NCI-H146 treated with DMSO at 0.1 percent for 48 hours (cell line): Measurements from ENCODE around the gene AHDC1.

ENCODE experiments used
- DNase-seq: peaks from one replicate; lab custom pipeline; 2025; ENCODE audit not compliant: unreplicated experiment; lab: John Stamatoyannopoulos, UW

Gene AHDC1

DNA sequence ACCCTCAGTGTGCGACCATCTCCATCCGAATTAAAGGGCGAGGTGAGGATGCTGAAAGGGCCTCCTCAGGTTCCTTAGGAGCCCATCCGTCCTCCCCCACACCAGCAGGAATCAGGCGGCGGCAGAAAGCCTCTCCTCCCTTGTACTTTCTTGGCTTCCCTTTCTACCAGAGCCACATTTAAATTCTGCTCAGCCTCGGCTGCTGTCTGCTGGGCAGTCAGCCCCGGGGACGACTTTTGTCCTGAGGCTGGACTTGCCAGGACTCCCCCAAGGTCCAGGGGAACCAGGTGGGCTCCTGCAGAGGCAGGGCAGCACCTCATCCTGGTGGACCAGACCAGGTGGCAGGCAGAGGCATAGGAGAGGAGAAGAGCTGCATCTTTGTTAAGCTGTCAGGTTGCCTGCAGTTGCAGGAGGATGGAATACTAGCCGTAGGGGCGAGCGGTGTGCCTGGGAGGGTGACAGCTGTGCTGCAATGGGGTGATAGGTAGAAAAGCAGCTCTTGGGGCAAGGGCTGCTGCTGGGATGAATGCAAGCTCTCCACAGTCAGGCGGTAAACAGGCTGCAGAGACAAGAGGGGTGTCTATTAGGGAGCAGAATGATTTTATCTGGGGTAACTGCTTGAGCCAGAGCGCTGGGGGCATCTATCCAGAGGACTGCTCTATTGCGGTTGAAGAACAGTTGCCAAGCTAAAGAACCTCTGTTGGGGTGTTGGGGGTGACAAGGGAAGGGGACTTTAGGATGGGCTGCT is 67.8 kb downstream of the AHDC1 start:
- no peak for DNase-seq

DNA sequence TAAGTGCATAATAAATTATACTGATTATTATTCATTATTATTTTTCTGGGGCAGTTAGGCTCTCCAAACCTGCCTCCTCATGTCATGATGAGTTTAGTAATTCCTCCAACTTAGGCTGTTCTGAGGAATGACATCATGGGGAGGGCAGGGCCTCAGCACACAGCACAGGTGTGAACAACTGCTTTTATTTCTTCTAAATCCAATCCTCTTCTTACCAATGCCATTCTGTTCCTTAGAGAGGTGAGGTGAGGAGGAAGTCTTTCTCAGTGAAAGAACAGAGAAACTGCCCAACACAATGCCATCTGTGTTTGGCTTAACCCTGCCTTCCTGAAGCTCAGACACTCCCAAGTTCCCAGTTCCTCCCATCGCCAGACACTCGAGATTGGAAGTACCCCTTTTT is 68.6 kb downstream of the AHDC1 start:
- DNase-seq = no peak

DNA sequence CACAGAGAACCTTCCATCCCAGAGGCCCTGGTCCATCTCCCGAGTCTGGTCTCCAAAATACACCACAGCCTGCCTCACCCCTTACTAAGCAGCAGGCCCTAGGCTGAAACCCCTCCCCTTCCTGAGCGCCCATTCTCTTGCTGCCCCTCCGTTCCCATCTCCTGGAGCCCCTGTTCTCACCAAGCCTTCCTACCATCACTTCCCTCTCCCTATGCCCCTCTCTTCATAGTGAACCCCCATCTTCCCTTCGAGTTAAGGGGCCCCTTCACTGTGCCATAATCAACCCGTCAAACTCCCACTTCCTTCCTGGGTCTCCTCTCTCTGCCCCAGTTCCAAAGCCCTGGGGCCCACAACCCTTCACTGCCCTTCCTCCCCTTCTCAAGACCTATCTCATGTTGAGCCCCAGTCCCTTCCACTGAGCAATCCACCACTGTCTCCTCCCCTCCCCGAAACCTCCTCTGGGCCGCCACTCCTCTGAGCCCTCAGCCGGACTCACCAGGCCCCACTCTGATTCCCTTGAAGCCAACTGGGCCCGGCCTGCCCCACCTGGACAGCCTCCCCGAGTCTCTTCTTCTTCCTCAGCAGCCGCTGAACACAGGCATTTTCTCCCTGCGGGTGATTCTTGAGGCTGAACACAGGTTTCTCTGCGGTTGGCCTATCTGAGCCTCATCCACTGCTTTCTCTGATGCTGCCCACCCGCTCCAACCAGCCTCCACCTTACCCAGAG is 71.8 kb downstream of the AHDC1 start:
- DNase-seq = no peak

DNA sequence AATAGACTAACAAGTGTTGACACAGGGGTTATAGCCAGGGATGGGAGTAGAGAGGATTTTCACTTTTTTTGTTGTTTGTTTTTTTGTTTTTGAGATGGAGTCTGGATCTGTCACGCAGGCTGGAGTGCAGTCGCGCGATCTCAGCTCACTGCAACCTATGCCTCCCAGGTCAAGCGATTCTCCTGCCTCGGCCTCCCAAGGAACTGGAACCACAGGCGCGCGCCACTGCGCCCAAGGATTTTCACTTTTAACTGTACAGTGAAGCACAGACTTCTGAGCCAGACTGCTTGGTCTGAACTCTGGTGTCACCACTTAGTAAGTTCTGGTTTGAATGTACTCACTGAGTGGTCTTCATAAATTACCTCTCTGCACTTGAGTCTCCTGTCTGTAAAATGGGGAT is 73.8 kb downstream of the AHDC1 start:
- DNase-seq = no peak

DNA sequence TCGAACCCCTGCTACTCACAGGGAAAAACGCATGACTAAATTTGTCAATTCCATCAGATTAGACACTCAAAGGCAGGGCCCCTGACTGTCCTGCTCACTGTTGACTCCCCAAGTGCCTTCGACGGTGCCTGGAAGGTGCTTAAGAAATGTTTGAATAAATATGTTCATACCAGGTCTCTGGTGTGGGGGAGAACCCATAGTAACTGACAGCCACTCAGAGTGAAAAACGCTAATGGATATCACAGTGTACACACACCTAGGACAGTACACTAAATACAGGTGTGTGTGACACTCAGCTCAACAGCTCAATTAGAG is 74.3 kb downstream of the AHDC1 start:
- DNase-seq = no peak

DNA sequence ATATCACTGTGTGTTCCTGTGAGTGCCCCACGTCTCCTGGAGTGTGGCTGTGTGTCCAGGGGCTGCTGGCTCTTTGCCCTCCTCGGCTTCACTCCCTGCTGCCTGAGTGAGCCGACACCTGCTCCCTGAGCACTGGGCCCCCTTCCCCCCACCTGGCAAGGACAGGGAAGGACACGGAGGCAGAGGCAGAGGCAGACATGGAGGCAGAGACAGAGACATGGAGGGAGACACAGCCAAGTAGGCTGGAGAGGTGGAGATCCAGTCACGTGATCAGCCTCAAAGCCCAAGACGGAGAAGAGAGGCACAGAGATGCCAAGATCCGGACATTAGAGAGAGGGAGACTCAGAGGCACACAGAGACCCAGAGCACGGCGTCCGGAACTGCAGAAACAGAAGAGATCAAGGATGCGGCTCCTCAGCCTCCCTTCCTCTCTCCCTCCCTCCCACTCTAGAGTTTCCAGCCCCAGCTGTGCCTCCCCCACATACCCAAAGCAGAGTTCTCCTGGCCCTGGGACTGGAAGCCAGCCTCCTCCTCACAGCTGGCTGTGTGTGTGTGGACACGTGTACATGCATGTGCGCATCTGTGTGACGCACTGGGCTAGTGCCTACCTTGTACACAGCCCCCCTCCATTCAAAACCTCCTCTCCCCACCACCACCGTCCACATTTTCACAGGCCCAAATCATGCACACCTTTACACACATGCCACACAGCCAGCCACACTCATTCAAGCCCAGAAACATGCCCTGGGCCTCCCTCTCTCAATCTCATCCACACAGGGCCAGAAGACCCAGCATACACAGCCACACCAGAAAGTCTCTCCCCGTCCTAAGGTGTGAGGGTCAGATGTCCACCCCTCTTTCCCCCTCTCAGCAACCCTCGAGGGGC is 74.9 kb downstream of the AHDC1 start:
- DNase-seq = peak; percentile 46

DNA sequence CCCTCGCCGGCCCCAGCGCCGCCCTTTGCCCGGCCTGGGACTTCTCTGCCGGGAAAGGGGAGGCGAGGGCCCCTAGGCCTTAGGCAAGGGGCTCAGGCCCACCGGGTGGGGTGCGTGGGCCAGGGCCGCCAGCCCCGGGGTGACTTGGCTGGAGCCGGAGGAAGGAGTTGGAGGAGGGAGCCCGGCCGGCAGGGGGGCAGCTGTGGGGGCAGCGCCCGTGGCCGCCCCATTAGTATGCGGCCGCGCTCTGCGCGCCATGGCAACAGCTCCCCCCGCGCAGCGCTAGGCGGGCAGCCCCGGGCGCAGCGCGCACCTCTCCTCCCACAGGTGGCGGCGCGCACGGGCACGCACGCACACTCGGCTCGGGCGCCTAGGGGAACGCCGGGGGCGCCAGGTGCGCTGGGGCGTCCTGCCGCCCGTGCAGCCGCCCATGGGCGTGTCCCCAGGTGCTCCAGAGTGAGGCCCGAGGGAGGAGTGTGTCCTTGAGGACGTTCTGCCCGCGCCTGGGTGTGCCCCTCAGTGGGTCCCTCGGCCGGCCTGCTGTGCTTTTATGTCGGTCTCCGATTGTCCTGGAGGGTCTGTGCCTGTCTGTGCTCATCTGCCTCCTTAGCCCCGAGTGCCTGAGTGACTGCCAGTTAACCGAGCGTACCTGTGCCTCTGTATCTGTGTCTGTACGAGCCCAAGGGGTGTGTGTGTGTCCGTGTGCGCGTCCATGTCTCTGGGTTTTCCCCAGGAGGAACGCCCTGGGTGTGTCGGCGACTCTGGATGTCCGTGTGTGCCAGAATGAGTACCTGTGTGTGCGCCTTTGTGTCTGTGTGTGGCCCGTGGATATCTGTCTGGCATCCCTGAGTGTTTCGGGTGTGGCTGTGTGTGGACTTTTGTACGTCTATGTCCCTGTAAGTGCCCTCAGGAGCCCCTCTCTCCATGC is 75.8 kb downstream of the AHDC1 start:
- peak; percentile 85 for DNase-seq

DNA sequence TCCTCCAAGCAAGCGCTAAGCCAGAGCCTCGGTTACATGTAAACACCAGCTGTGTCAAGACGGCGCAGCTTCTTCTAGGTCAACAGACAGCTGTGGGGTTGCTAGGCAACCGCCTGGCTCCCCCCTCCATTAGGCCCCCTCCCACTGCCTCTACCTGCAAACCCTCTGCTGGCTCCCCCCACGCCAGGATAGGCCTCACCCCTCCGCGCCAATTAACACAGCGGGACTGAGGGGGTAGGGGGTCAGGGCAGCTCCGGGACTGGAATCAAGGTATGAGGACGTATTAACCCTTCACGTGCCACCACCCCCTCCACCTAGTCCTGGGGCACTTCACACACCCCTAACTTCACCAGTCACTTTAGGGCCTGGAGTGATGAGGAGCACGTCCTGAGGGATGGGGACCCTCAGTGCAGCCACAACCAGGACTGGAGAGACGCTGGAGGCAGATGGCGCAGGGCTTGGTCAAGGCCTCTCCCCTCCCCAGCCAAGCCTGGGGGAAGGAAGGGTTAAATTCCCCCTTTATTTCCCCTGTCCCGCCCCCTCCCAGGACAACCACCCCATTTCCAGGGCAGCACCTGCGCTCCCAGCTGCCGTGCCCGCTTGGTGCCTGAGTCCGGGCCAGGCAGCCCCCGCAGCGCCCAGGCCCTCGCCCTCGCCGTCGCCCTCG is 76.6 kb downstream of the AHDC1 start:
- DNase-seq = peak; percentile 88

DNA sequence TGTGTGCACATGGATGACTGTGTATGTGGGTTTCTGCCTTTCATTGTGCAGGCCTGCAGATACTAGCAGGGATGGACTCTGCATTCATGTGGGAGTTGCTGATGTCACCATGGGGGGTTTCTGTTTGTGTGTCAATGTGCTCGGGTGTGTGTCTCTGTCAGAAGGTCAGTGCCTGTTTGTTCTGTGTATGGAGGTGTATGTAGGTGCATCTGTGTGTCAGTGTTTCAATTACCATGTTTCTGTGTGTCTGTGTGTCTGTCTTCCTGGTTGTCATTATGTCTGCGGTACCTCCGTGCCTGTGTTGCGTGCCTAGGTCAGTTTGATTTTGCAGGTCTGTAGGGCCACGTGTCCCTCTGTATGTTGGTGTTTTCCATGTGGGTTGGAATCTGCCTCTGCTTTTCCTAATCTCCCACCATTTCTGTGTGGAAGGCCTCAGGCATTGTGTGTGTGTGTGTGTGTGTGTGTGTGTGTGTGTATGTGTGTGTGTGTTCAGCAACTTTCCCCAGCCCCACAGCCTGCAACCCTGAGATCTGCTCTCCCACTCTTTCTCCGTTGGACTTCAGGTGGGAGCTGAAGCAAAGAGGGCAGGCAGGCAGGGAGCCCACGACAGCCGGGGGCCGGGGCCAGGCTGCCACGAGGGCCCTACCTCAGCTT is 77.2 kb downstream of the AHDC1 start:
- DNase-seq = peak; percentile 26

DNA sequence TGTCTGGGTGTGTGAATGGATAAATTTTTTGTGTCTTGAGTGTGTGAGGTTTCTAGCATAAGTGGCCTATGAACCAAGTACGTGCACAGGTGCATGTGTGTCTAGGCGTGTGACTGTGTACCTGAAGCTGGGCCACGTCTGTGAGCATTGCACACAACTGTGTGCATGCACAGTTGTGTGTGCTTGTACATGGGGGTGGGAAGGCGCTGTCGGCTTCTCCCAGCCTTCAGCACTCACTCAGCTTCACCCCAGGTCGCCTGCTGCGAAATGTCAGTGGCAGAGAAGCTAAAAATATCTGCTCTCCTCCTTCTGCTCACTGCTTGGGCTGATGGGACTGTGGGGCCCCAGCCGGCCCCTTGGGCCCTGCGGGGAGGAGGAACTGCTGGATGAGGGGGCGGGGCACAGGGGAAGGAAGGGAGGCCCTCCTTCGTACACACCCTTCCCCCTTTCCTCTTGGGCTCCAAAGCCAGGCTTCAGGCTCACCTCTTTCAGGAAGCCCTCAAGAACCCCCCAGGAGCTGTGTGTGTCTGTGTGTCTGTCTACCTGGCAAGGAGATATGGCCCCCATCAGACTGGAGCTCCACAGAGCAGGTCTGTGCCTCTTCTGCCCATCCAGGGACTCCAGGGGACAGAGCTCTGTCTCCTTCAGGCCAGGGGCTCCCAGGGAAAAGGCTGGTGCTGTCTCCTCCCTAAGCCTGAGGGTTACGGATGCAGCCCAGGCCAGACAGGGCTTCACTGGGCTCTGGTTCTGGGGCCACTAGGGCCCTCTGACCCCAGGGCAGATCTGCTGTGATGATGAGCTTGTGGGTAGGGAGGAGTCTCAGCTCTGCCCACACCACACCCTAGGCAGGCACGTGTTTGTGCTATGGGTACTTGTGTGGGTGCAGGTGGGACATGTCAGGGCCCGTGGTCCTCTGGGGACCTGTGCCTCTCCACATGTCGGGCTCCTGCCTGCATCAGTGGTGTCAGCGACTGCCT is 78.4 kb downstream of the AHDC1 start:
- DNase-seq = peak; percentile 61

DNA sequence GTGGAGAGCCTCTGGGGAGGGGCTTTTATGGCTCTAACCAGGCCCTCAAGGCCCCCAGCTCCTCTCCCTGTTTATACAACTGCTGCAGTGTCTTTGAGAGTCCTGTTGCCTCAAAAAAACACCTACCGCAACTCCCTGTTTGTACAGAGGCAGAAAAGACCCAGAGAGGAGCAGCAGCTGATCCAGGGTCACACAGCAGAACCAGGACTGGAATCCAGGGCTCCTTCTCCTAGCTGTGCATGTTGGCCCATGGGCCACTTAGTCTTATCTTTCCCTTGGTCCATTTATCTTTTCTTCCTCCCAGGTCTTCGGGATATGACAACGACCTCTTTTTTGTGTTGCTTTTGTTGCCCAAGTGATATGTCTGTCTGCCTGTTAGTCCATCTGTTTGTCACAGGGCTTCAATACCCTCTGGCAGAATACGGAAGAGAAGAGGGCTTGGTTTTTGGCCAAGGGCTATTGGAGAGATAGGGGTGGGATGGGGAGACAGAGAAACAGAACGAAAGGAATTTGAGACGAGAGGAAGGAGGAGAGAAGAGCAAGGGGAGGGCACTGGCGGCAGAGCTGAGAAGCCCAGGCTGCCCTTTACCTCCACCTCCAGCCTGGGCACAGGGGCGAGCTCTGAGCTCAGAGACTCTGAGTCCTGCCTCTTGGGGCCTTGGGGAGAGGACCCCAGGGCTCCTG is 80.5 kb downstream of the AHDC1 start:
- DNase-seq = no peak

DNA sequence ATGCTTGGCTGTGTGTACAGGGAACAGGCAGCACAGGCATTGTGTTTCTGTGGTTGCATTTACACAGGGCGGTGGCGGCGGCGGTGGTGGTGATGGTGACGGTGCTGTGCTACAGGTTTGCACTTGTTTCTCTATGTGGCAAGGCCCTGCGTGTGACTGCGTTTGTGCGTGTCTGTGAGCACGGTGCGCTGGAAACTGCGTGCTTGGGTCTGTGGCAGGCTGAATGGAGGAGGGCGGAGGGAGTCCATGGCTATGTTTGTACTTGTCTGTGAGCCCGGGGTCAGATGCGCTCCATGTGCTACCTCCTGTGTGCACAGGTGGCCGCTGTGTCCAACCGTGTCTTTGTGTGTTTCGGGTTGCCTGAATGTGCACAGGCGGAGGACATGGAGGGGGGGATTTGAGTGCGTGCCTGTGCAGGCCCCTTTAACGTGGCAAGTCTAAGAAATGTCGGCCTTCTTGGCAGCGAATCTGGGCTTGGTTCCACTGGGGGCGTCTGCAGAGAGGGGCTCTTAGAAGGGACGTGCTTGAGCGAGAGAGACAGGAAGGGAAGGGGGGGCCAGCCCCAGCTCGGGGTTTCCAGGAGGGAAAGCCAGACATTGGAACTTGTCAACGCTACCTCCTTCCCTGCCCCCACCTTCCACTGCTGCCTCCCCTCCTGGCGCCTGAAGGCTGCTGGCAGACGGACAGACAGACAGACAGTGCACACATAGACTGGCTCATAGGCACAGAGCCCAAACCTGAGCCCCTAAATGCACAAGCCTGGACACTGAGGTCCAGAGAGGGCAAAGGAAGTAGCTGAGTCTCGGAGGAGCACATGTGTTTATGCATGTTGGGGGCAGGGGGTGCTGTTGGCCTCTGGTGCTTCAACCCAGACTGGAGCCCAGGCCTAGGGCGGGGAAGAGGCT is 81.3 kb downstream of the AHDC1 start:
- DNase-seq = peak; percentile 63

DNA sequence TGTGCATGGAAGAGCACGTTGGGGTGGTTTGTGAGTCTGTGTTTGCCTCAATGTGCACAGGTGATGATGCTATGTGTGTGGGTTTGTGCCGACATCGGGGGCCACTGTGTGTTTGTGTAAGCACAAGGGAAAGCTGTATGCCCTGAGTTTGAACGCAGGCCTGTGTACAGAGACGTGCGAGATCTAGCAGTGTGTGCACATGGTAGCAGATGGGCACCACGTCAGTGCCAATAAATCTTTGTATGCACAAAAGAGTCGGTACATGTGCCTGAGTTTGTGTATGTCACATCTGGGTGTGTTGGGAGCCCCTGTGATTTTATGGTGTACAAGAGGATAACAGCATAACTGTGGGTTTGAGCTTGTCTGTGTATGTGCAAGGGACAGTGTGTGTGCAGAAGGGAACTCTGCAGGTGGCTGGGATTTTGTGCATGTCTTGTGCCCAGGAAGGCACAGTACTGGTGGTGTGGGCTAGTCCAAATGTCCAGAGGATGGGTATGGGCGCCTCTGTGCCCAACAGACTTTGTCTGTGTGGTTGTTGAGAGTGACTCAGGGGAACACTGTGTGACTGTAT is 82.0 kb downstream of the AHDC1 start:
- DNase-seq = no peak

DNA sequence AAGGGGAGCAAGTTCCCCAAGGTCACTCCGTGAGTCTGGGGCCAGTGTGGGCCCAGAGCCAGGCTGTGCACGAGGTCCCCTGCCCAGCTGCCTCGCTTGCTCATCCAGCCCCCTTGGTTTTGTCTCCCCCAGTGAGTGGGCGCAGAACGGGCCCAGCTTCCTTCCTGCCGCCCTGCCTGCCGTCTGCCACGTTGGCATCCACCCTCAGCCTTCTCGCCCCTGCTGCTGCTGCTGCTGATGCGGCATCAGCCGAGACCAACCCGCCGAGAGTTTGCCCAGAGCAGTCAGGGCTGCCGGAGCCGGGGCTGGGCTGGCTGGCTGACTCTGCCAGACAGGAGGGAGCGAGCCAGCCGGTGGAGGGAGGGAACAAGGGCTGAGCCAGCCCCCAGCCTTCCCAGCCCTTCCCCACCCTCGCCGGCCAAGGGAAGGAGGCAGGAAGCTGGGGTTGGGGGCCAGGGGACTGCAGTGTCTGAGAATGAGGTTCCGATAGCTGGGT is 82.6 kb downstream of the AHDC1 start:
- no peak for DNase-seq

DNA sequence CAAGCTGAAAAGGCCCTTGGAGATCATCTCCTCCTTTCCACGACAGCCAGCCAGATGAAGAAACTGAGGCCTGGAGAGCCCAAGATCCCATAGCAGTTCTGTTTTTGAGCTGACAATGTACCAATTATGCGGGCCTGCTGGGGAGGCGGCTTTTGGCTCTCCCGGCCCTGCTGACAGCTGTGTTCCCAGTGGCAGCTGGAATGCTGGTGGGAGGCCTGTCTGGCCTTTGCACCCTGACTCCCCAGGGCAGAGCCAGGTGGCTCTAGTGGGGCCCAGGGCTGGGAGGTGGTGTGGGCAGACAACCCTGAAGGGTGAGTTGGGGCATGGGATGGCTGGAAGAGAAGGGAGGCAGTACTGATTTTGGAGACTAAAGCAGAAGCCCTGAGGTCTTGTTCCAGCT is 83.3 kb downstream of the AHDC1 start:
- no peak for DNase-seq
